Astrocyte of the hippocampus (primary cell): ENCODE measurements around the gene ZNF273.
"Not testable (repeated sequence)": the region's sequence is repeated elsewhere in the genome, so short reads cannot be mapped to it uniquely, and the experiment has no call there.

Experiments used
- DNase-seq: peaks from one replicate; pipeline ENCODE4 v3.0.0; 2011; ENCODE audit warnings: low read depth, low spot score

The ZNF273 gene

GRCh38 chr7:64888901-64889685 lies 14.0 kb upstream of the ZNF273 start:
- DNase-seq: no peak

DNA sequence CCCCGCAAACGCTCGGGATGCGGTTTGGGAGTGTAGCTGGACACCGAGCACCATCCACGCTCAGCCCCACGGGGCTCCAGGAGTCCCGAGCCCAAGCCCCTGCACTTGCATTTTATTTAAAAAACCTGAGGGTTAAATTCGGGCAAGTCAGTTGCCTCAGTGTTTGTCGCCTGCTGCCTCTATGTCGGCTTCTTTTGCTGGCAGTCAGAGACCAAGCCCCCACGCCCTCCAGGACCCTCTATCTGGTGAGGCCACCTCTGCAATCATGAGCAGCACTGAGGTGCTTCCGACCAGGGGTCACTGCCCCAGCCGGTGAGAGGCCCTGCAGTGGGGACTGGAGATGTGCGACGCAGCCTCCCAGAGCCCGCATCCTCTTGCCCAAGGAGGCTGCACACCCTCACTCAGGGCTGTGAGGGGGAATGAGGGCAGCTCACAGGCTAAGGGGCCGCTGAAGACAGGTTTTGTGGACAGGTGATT lies 13.3 kb upstream of the ZNF273 start:
- DNase-seq: no peak

DNA sequence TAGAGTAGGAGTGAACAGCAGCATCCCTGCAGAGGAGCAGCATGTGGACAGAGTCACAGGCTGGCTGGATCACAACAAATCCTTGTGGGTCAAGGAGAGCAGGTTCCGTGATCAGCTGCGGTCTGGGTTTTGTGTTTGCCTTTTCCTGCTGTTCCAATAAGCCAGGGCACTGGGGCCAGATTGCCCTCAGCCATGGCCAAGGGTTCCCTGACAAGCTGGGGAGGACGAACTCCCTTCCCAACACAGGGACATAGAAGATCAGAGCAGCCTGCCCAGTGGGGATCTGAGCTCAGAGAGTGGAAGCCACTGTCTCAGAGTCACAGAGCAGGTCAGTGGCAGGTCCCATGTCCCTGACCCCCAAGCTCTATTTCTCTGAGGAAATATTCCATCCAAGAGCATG lies 12.8 kb upstream of the ZNF273 start:
- DNase-seq: not testable (repeated sequence)

GRCh38 chr7:64890761-64891362 lies 12.2 kb upstream of the ZNF273 start:
- peak; percentile 54 for DNase-seq

GRCh38 chr7:64891363-64892081 lies 11.6 kb upstream of the ZNF273 start:
- peak; percentile 76 for DNase-seq

GRCh38 chr7:64892116-64892515 lies 11.0 kb upstream of the ZNF273 start:
- DNase-seq: no peak

- DNase-seq: no peak
These were observed 10.3 kb upstream of the ZNF273 start for GRCh38 chr7:64892666-64893309.

DNA sequence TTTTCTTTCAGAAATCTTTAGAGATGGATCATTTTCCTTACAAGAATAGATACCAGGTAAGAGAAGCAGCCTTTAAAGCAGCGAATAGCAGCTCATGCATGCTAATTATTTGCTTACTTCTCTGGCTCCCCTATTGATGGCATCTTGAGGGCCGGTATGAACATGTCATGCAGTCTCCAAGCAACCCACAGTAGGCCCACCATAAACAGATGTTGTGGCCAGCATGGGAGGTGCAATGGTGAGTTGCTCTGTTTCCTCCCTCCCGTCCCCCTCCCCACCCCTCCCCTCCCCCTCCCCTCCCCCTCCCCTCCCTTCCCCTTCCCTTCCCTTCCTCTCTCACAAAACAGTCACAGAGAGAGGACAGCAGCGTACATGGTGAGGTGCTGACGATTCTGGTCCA lies 9.7 kb upstream of the ZNF273 start:
- DNase-seq: no peak

GRCh38 chr7:64902461-64902805 lies 640 bp upstream of the ZNF273 start:
- DNase-seq: not testable (repeated sequence)

DNA sequence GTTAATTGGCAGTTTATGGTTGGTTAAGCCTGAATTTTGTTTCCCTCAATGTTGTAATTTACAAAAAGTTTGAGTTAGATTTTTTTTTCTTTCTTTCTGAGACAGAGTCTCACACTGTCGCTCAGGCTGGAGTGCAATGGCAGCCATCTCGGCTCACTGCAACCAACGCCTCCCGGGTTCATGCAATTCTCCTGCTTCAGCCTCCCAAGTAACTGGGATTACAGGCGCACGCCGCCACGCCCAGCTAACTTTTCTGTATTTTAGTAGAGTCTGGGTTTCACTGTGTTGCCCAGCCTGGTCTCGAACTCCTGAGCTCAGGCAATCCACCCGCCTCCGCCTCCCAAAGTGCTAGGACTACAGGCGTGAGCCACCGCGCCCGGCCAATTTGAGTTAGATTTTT lies 935 bp downstream of the ZNF273 start:
- DNase-seq: no peak

DNA sequence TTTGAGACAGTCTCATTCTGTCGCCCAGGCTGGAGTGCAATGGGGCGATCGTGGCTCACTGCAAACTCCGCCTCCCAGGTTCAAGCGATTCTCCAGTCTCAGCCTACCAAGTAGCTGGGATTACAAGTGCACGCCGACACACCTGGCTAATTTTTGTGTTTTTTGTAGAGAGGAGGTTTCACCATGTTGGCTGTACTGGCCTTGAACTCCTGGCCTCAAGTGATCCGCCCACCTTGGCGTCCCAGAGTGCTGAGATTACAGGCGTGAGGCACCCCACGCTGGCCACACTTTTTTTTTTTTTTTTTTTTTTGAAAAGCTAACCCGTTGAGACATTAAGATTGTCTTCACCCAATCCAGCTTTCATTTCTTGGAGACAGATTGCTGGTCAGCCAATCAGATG lies 2.1 kb downstream of the ZNF273 start:
- DNase-seq: no peak

DNA sequence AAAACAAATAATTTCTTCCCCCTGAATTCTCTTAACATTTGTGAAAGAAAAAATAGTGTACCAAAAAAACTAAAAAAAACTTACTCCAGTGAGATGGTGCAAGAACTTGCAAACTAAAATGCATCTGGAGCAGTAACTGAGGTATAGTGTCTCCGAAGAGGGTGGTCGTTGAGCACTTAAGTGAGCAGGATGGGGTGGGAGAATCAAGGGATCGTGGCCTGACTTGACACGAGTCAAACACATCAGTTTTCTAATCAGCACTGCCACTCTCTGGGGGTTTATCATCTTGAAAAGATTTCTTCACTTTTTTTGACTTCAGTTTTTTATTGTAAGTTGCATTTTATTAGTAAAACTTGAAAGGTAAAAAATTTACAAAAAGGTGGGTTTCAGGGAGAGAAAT lies 2.5 kb downstream of the ZNF273 start:
- DNase-seq: no peak

DNA sequence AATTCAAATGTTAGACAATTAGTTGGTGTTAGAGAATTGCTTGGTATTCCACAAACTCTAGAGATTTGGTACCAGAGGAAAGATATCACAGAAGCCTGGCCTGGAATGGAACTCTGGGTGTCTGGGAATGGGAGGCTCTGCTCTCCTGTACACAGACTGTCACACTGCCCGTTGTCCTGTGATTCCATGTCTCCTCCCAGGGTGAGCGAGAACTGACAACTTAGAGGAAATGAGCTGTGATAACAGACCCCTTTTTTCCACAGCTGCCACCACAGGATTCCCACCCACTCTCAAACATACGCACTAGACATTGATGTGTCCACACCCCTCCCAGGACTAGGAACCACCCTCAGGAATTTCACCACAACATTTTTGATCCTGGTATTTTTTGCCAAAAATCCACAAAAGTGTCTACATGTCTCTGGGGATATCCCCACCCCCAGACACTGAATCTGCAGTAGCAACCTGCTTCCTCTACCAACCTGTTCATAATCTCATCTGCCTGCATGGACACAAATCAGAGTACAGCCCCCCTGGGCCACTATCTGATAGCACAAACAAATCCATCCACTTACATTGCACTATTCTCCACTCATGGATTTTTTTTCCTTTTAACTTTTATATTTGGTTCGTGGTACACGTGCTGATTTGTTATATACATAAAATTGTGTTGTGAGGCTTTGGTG lies 4.7 kb downstream of the ZNF273 start:
- DNase-seq: peak; percentile 75

GRCh38 chr7:64908358-64908757 lies 5.3 kb downstream of the ZNF273 start:
- DNase-seq: no peak

- no peak for DNase-seq
These were observed 11.5 kb downstream of the ZNF273 start for GRCh38 chr7:64914557-64914956.

DNA sequence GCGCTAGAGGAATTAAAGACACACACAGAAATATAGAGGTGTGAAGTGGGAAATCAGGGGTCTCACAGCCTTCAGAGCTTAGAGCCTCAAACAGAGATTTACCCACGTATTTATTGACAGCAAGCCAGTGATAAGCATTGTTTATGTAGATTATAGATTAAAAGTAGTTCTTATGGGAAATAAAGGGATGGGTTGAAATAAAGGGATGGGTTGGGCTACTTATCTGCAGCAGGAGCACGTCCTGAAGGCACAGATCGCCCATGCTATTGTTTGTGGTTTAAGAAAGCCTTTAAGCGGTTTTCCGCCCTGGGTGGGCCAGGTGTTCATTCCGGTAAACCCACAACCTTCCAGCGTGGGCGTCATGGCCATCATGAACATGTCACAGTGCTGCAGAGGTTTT lies 12.2 kb downstream of the ZNF273 start:
- DNase-seq: not testable (repeated sequence)

GRCh38 chr7:64928252-64929187 lies 25.4 kb downstream of the ZNF273 start:
- DNase-seq: not testable (repeated sequence)

- no peak for DNase-seq
These were observed 31.4 kb downstream of the ZNF273 start for GRCh38 chr7:64934478-64934877.

GRCh38 chr7:64938540-64938939 lies 35.5 kb downstream of the ZNF273 start:
- DNase-seq: no peak

DNA sequence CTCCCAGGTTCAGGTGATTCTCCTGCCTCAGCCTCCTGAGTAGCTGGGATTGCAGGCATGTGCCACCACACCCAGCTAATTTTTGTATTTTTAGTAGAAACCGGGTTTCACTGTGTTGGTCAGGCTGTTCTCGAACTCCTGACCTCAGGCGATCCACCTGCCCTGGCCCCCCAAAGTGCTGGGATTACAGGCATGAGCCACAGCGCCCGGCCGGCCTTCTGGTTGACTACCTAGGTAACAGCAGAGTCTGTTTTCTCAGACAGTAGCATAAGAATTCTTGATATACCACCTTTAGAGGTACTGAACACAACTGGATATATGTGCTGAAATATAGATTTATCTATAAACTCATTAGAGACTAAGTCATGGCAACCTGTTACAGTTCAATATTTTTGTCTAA lies 36.9 kb downstream of the ZNF273 start:
- DNase-seq: not testable (repeated sequence)
